GM21367 (cell line): ENCODE data around the gene BIRC6.
"Not testable (repeated sequence)": the region's sequence is repeated elsewhere in the genome, so short reads cannot be mapped to it uniquely, and the experiment has no call there.

ENCODE experiments used
- ATAC-seq: cut with Tn5 transposase; IDR thresholded peaks from one replicate; pipeline ENCODE4 v1.9.1; 2021; ENCODE audit not compliant: unreplicated experiment

The BIRC6 gene

DNA sequence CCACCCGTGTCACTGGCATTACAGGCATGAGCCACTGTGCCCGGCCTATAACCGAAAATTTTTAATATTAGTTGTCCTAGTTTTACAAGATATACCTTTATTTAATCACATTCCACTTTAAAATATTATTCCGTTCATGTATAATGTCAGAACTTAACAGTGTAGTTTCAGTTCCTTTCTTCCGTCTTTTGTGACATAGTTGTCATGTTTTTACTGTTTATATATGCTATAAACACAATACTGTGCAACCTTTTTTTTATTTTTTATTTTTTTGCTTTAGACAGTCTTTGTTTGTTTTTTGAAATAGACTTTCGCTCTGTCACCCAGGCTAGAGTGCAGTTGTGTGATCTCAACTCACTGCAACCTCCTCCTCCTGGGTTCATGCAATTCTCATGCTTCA lies 141.5 kb downstream of the BIRC6 start:
- ATAC-seq, result no peak

DNA sequence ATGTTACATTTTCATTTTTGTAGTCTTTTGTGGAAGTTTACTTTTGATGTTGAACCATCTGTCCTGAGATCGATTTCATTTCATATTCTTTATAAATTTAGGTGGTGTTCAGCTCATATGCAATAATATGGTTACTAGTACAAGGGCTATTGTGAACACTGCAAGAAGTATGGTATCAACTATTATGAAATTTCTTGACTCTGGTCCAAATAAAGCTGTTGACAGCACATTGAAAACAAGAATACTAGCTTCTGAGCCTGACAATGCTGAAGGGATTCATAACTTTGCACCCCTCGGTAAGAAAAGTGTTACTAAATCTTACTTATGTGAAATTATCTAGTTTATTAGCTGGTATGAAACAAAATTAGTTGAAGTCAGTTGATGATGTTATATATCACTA lies 146.1 kb downstream of the BIRC6 start:
- no peak for ATAC-seq

- ATAC-seq, result no peak
Observed at GRCh38 chr2:32504877-32505478, 148.2 kb downstream of the BIRC6 start.

DNA sequence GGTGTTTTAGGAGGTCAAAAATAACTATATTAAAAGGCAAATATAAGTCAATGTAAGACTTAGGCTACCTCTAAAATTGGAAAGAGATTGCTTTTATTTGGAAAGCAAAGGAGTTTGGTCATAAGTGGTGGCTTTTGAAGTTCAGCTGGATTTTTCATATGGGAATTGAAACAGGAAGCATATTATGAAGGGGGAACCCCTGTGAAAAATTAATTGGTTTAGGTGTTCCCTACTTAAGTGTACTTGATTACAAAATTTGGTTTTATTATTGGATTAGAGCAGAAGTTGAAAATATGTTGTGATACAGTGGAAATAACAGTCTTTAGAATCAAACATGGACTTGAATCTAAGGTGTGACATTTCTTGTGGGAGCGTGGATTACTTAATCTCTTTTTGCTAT lies 149.6 kb downstream of the BIRC6 start:
- no peak for ATAC-seq

GRCh38 chr2:32514946-32515345 lies 158.1 kb downstream of the BIRC6 start:
- no peak for ATAC-seq

DNA sequence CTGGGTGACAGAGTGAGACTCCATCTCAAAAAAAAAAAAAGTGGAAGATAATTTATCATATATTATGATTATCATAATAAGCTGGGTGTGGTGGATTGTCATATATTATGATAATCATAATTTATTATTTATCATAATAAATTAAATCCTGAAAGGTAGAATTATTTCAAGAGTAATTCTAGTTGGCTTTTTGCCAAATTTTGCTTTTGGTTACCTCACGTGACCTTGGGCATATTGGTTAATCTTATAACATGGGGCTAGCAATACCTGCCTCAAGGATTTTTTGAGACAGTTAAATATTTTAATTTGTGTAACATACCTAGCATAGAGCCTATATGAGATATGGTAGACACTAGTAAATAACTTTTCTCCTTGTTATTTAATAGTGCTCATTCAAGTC lies 159.7 kb downstream of the BIRC6 start:
- ATAC-seq, result no peak

GRCh38 chr2:32522770-32523169 lies 165.9 kb downstream of the BIRC6 start:
- ATAC-seq, result no peak

DNA sequence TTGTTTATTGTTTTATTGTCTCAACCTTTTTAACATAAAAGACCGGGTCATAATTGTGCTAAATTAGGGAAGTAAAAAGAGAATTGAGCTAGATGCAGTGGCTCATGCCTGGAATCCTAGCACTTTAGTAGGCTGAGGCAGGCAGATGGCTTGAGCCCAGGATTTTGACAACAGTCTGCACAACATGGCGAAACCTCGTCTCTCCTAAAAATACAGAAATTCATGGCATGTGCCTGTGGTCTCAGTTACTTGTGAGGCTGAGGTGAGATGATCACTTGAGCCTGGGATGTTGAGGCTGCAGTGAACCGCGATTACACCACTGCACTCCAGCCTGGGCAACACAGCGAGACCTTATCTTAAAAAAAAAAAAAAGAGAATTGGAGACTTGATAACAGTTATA lies 166.9 kb downstream of the BIRC6 start:
- no peak for ATAC-seq

- no peak for ATAC-seq
Observed at GRCh38 chr2:32532341-32532740, 175.5 kb downstream of the BIRC6 start.

GRCh38 chr2:32532961-32533360 lies 176.1 kb downstream of the BIRC6 start:
- ATAC-seq, result no peak

DNA sequence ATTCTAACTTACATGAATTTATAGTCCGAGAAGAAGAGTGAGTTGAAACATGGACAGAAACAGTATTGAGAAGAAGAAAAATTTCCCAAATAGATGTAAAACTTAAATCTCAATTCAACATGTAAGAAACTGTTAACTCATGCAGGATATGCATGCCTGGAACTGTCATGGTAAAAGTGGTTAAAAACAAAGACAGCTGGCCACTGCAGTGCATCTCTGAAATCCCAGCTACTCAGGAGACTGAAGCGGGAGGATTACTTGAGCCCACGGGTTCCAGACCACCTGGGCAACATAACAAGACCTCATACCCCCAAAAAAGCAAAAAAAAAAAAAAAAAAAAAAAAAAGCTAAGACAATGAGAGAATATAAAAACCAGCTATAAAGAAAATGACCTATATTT lies 178.0 kb downstream of the BIRC6 start:
- ATAC-seq, result no peak

DNA sequence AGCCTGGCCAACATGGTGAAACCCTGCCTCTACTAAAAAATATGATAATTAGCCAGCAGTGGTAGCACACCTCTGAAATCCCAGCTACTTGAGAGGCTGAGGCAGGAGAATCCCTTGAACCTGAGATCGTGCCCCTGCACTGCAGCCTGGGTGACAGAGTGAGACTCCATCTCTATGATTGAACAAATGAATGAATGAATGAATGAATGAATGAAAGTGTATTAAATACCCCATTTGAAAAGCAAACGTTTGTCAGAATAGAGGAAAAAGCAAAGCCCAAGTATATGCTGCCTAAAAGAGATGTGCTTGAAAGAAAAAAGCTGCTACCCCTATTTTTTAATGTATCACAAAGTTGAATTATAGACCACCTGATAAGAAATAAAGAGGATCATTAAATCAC lies 181.9 kb downstream of the BIRC6 start:
- no peak for ATAC-seq

GRCh38 chr2:32552483-32552882 lies 195.7 kb downstream of the BIRC6 start:
- ATAC-seq, result not testable (repeated sequence)

GRCh38 chr2:32553829-32554432 lies 197.1 kb downstream of the BIRC6 start:
- no peak for ATAC-seq

DNA sequence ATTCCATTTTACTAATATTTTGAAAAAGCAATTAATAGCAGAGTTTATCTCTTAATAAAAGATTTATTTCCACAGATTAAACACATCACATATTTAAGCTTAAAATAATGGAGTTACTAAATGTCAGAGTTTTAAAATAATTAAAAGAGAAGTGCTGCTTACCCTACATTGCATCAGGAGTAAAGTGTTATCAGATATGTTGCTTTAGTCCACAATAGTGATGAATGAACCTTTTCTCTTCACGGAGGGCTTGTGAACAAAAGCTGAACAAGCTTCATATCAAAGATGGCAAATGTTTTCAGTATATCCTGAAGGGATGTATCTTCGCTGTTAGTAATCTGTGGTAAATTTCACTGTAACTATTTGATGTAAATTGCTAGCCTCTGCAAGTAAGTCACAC lies 201.7 kb downstream of the BIRC6 start:
- ATAC-seq, result no peak

- no peak for ATAC-seq
Observed at GRCh38 chr2:32559136-32559535, 202.3 kb downstream of the BIRC6 start.

DNA sequence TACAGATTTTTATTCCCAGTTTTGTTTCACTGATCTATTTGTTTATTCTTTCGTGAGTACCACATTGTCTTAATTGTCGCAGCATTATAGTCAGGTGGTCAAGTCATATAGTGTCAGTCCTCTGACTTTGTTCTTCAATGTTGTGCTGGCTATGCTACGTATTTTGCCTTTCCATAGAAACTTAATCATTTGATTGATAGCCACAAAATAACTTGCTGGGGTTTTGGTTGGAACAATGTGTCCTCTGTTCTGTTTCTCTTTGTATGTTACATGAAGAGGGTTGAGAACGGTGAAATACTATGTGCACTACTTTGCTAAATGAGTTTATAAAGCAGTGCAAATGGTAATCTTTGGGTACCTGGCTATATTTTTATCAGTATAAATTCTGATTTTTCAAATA lies 206.1 kb downstream of the BIRC6 start:
- ATAC-seq, result no peak

DNA sequence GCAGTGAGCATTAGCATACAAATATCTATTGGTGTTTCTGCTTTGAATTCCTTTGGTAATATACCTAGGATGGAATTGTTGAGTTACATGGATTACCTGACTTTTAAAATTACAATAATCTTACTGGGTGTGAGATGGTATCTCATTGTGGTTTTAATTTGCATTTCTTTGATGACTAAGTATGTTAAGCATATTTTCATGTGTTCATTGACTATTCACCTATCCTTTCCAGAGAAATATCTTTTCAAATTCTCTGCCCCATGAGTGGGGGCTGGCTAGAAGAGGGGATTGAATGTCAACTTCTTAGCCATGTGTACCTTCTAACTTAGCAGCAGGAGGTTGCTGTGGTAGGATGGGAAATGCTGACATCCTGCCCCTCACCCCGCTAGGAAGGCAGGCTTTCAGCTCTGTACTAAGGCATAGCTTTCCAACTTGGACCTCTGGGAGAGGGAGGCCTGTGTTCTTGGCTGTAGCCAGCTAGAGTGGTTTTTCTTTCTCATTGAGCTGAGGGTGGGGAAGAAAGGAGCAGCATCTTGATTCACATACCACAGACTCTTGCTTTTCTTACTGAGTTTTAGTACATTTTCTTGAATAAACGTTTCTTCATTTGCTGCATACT lies 207.7 kb downstream of the BIRC6 start:
- no peak for ATAC-seq

GRCh38 chr2:32565902-32566301 lies 209.1 kb downstream of the BIRC6 start:
- ATAC-seq, result no peak

DNA sequence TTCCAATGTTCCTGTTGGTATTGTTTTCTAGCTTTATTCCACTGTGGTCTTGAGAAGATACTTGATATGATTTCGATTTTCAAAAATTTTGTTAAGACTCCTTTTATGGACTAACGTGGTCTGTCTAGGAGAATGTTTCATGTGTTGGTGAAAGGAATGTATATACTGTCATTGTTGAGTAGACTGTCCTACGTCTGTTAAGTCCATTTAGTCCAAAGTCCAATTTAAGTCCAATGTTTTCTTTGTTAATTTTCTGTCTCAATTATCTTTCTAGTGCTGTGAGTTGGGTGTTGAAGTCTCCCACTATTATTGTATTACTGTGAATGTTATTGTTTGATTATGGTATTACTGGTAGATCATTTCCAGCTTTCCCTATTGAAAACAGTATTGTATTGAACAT lies 215.2 kb downstream of the BIRC6 start:
- ATAC-seq, result no peak

DNA sequence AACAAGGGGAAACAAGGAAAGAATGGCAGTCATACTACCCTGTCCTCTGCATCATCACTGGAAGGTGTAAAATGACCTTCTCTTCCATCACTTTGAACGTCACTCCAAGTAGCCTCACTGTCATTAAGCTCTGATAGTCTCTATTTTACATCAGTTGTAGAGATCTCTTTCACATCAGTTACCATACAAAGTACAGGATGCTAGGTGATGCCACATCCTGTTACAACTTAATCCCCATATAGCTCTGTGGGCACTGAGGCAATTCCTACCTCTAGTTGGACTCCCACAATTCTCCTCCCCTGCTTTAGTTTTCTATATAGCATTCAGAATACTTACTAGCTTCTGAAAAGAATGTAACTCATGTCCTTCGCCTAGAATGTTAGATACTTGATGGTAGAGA lies 215.9 kb downstream of the BIRC6 start:
- ATAC-seq, result no peak

GRCh38 chr2:32591669-32592463 lies 235.0 kb downstream of the BIRC6 start:
- ATAC-seq, result peak; percentile 62
